Ecto neural progenitor cell (in vitro differentiated cells): ENCODE results near the gene DQX1.

Source experiments
- DNase-seq: peaks from one replicate; pipeline ENCODE4 v3.0.0-alpha.2; 2018; ENCODE audit warnings: low spot score

The DQX1 gene

DNA sequence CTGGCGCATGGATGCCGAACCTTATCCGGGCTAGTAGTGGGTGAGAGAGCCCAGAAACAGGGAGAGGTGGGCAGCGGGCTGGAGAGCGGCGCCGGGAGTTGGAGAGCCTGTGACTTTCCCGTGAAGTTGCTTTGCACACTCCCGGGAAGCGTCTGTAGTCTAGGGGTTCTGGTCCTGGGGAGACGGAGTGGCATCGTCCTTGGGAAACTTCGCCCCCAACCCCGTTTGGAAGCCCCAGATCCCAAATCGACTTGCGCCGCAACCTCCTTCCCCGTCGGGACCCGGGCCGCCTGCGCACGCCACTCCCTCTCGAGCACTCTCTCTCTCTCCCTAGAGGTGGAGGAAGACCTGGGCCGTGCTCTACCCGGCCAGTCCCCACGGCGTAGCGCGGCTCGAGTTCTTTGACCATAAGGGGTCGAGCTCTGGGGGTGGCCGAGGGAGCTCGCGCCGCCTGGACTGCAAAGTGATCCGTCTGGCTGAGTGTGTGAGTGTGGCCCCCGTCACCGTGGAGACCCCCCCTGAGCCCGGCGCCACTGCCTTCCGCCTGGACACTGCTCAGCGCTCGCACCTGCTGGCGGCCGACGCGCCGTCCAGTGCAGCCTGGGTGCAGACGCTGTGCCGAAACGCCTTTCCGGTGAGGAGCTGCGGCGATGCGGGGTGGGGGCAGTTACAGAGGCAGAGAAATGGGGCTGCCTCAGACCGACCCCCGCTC is 28.9 kb upstream of the DQX1 start:
- DNase-seq: peak; percentile 79

- peak; percentile 94 for DNase-seq
Measured at GRCh38 chr2:74553892-74554819, 28.1 kb upstream of the DQX1 start, which contains the start of the genes DOK1 and LOXL3. TSS of gene DOK1 (plus strand) at chr2:74554720. CDS start at chr2:74554755, 35 bp downstream. TSS of gene LOXL3 (minus strand) at chr2:74553942. CDS start at chr2:74552634, 1,308 bp downstream.

- peak; percentile 76 for DNase-seq
Measured at GRCh38 chr2:74552914-74553811, 27.1 kb upstream of the DQX1 start.

DNA sequence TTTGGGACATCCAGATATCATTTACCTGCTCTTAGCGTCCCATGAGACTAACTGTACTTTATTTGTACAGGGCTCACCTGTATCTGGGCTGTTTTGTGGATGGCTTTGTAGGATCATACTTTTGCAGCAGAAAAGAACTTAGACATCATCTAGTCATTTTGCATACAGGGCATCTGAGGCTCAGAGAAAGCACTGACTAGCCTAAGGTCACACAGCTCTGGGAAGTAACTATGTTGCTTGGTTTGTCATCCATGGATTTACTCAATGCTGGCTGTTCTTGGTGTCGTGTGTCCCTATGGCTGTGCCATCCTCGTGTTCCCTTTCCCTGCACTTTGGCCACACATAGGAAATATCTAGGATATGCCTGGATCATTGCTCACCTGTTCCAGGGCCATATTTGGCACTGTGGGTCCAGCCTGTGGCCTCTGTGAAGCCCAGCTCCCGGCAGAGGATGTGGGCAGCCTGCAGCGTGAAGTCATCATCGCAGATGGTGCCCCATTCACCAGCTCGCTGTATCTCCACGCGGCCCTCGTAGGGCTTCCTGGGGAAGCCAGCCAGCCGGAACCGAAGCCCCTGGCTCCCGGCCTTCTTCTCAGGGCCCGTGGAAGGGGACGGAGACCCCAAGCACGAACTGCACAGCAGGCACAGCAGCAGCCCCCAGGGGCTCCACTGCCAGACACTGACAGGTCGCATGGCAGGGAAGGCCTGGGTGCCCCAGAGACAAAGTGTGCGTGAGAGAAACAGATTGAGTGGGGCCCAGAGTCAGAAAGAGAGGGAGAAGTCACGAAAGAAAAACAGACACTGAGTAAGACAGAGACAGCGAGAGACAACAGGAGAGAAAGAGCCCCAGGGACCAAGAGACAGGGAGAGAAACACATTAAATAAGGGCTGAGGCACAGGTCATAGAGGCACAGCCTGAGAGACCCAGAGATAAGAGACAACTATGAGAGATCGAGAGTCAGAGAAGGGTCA is 26.2 kb upstream of the DQX1 start:
- DNase-seq: peak; percentile 47

GRCh38 chr2:74551530-74551929 is 25.5 kb upstream of the DQX1 start:
- DNase-seq: peak; percentile 28

- peak; percentile 44 for DNase-seq
Measured at GRCh38 chr2:74550231-74550630, 24.2 kb upstream of the DQX1 start.

- peak; percentile 75 for DNase-seq
Measured at GRCh38 chr2:74548900-74549826, 23.1 kb upstream of the DQX1 start.

- DNase-seq: peak; percentile 42
Measured at GRCh38 chr2:74548285-74548899, 22.4 kb upstream of the DQX1 start.

DNA sequence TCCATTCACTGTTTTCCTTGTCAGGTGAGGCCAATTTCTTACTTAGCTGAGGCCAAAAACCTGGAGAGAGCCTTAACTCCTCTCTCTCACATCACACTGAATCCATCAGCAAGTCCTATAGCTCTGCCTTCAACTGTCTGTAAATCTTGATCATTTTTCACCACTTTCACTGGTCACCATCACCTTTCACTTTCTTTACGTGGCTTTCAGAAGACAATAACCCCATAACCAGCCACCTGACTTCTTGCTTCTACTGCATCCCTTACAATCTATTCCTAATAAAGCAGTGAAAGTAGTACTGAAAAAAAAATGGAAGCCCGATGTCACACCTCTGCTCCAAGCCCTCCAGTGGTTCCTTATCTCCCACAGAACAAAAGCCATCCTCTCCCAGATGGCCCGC is 20.0 kb upstream of the DQX1 start:
- DNase-seq: no peak

DNA sequence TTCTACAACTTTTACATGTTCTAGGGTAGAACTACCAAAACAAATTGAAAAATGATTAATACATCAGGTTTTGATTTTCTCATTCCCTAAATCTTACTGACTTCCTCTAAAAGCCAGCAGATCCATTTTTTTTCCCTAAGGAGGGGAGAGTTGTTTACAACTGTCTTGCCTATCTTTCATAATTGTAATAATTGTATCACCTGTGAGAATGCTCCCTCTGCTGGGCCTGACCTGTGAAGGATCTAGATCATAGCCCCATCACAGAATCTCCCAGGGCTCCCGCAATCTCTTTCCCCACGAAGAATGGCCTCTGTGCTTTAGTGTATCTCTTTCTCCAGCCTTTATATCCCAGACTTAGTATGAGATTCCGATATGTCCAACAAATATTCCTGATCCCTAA is 18.6 kb upstream of the DQX1 start:
- DNase-seq: no peak

GRCh38 chr2:74542978-74543377 is 16.9 kb upstream of the DQX1 start:
- DNase-seq: no peak

- no peak for DNase-seq
Measured at GRCh38 chr2:74540291-74540690, 14.3 kb upstream of the DQX1 start.

DNA sequence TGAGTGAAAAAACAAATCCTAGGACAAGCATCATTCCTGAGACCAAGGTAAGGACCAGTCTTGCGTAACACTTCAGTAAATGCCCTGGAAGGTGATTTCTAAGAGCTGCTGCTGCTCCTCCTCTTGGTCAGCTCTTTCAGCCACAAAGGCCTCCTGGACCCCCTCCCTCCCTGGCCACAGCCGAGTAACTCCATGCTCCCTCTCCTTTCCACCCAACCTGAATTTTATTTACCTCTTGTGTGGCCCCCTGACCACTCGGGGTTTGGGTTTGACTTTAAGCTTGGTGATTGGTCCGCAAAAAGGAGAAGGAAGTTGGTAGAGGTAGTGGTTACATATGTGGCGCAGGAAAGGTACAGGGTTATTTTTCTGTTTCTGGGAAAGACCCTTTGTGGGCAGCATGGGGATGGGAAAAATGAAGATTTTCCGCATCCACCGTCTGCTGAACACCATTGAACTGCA is 12.9 kb upstream of the DQX1 start:
- no peak for DNase-seq

DNA sequence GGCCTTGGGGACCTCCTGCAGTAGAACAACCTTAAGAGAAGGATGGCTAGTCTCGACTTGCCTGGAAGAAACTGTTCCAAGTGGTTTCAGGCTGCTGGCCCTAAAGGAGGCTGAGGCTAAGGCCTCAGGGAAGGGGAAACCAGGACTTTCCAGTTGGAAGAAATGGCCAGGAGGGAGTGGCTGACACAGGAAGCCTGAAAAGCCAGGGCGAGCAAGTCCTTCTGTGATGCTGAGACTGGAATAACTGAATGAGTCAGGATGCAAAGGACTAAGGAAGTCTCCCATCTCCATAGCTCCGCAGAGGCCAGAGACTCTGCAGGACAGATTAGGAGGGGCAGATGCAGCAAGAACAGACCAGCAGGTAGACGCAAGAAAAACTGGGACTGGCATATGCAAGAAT is 11.1 kb upstream of the DQX1 start:
- DNase-seq: no peak

- no peak for DNase-seq
Measured at GRCh38 chr2:74536166-74536950, 10.3 kb upstream of the DQX1 start.

DNA sequence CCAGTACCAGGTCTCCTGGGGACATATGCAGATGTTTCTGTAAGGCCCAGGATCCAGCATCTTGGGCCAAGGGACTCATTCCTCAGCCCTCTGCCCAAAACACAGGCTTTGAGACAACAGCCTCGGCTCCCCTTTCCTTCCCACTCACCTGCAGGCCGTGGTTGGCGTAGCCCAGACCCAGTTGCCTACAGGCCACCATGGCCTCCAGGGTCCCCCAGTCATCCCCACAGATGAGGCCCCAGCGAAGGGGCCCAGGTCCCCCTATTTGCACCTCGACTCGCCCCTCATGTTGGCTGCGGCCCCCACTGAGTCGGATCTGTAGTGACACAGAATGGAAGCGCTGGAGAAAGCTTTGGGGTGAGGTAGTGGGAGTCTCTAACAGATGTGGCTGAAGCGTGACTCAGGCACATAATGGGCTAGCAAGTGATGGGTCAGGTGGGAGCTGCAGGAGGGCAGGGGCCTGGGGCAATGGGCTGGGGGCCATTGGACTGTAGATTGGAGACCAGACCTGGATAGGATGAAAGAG is 9.5 kb upstream of the DQX1 start:
- no peak for DNase-seq

DNA sequence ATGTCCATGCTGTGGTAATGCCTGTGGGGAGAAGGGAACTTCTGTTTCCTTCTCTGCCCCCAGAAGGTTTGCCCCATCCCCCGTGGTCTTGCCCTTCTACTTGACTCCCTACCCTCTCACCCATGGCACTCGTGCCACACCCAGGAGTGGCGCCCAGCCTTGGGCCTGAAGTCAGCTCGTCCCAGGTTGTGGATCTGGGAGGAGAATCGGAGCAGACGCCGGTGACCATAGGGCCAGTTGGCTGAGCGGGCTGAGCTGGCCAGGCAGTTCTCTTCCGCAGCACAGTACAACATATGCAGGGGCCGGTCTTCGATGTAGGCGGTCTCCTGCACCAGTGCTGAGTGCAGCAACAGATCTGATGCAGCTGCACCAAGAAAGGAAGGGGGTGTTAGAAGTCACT is 8.4 kb upstream of the DQX1 start:
- no peak for DNase-seq

- no peak for DNase-seq
Measured at GRCh38 chr2:74533464-74533863, 7.4 kb upstream of the DQX1 start.
